Measurements from ENCODE around the gene SAP25.

The SAP25 gene

GRCh38 chr7:100588438-100588837 lies 14.7 kb upstream of the SAP25 start:
- no peak overlapping the region for H3K27ac ChIP-seq
- TF ChIP-seq, protein P1, sequence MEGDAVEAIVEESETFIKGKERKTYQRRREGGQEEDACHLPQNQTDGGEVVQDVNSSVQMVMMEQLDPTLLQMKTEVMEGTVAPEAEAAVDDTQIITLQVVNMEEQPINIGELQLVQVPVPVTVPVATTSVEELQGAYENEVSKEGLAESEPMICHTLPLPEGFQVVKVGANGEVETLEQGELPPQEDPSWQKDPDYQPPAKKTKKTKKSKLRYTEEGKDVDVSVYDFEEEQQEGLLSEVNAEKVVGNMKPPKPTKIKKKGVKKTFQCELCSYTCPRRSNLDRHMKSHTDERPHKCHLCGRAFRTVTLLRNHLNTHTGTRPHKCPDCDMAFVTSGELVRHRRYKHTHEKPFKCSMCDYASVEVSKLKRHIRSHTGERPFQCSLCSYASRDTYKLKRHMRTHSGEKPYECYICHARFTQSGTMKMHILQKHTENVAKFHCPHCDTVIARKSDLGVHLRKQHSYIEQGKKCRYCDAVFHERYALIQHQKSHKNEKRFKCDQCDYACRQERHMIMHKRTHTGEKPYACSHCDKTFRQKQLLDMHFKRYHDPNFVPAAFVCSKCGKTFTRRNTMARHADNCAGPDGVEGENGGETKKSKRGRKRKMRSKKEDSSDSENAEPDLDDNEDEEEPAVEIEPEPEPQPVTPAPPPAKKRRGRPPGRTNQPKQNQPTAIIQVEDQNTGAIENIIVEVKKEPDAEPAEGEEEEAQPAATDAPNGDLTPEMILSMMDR (conservative IDR thresholded peaks at IDR 0.05; ENCODE audit: low read depth) = no peak; the same call in 1 of the 2 replicates
- no peak for DNase-seq (ENCODE audit: low spot score)
- ChIA-PET CTCF (interaction anchor here (0.6 to 1.1 kb wide), 5 partner anchors 20 to 133 kb away, joined by 3 to 5 read pairs (median 3); no protein-coding TSS in a partner anchor), POLR2A (ENCODE audit: low non-redundant PET) (no interaction called here)

- peak; percentile 100 for DNase-seq (ENCODE audit: low spot score)
- CTCF ChIA-PET = interaction anchor here (0.6 to 1.7 kb wide), 2 partner anchors 12 to 19 kb away, joined by 3 read pairs; no protein-coding TSS in a partner anchor
- POLR2A ChIA-PET (ENCODE audit: low non-redundant PET) = interaction anchor here (0.6 to 1.6 kb wide), 5 partner anchors 17 to 119 kb away, joined by 3 to 6 read pairs (median 4); partner anchors contain the start of genes MOSPD3 and POP7
- TF ChIP-seq, protein P1 (conservative IDR thresholded peaks at IDR 0.05; ENCODE audit: low read depth) = no peak
- peak within 1 kb of the TSS; percentile 92 for H3K27ac ChIP-seq
These were observed 12.7 kb upstream of the SAP25 start, which contains the start of gene FBXO24 for GRCh38 chr7:100586266-100587025. TSS of gene FBXO24 (plus strand) at chr7:100586328. CDS start at chr7:100586626, 298 bp downstream.

DNA sequence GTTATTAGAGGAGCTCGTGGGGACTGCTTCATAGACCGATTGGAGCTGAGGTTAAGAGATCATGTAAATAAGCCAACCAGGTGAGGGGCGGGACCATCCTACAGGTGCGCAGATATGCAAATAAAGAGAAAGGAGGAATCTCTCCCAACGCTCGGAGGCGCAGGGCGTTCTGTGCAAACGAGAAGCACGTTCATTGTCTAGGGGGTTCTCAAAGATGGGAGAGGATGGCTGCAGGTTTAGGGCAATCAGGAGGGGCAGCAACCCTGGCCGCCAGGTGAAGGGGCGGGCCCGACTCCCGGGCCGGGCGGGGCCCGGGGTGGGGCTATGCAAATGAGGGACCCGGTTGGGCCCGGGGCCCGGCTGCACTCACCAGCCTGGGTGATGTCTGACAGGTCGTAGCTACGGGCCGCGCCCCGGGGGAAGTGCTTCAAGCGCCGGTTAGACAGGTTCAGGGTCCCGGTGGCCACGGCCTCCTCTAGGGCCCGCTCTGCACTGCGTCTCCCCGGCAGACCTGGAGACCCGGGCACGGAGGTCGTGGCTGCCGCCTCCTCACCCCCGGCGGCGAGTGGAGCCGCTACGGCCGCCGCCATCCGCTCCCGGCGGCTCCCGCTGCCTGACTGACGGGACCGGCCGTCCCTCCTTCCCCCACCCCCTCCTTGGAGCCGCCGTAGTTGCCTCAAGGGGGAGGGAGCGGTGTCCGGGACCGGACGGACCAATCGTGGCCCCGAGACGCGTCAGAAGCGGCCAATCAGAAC lies 12.0 kb upstream of the SAP25 start, which contains the start of gene LRCH4:
LRCH4 (minus strand) TSS at position 619 of the 755 bp plus-strand sequence; CDS start at position 590, 29 bp downstream.
- TF ChIP-seq, protein P1 (conservative IDR thresholded peaks at IDR 0.05; ENCODE audit: low read depth) = no peak
- peak; percentile 82 for DNase-seq (ENCODE audit: low spot score)
- H3K27ac ChIP-seq = peak within 1 kb of the TSS; percentile 92
- ChIA-PET CTCF (interaction anchor here (0.6 to 1.7 kb wide), 4 partner anchors 13 to 26 kb away, joined by 3 to 9 read pairs (median 4); no protein-coding TSS in a partner anchor), POLR2A (ENCODE audit: low non-redundant PET) (interaction anchor here (0.6 to 1.6 kb wide), 7 partner anchors 15 to 120 kb away, joined by 3 to 7 read pairs (median 4); partner anchors contain the start of genes MOSPD3 and POP7)

- ChIA-PET CTCF (interaction anchor here (0.5 to 1.7 kb wide), 6 partner anchors 19 to 28 kb away, joined by 3 to 9 read pairs (median 4); no protein-coding TSS in a partner anchor), POLR2A (ENCODE audit: low non-redundant PET) (interaction anchor here (0.5 to 1.4 kb wide), 3 partner anchors 14 to 78 kb away, joined by 3 to 7 read pairs (median 4); partner anchors contain the start of gene MOSPD3)
- TF ChIP-seq, protein P1 (conservative IDR thresholded peaks at IDR 0.05; ENCODE audit: low read depth) = no peak
- H3K27ac ChIP-seq = peak overlapping the region; percentile 92
- peak; percentile 78 for DNase-seq (ENCODE audit: low spot score)
These were observed 11.2 kb upstream of the SAP25 start for GRCh38 chr7:100584683-100585510.

DNA sequence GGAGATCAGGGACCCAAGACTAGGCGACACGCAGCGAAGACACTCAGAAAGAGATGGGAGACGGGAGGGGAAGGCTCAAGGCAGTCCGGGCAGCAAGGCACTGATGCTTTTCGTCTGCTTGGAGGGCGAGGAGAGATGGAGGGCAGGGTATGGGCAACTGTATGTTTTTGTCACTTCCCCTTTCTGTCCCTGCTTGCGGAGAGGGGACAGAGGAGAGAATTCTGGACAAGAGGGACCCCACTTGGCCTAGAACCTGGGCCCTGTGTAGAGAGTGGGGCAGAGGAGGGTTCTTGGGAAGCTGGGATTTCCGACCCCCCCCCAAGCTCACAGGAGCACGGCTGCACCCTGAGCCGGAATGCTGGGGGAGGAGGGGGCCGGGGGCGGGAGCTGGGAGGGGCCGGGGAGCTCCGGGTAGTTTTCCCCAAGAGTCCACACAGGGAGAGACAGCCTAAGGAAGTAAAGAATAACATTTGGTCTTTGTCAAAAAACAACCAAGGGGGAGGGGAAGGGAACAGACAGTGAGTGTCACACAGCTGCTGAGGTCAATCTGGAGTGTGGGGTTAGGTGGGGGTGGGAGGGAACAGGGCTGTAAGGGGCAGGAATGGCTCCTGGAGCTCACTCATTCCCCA lies 10.5 kb upstream of the SAP25 start:
- TF ChIP-seq, protein P1 (conservative IDR thresholded peaks at IDR 0.05; ENCODE audit: low read depth) = no peak
- DNase-seq (ENCODE audit: low spot score) = no peak
- ChIA-PET CTCF (interaction anchor here (0.5 to 1.1 kb wide), 4 partner anchors 19 to 27 kb away, joined by 3 to 9 read pairs (median 4); no protein-coding TSS in a partner anchor), POLR2A (ENCODE audit: low non-redundant PET) (interaction anchor here (0.9 to 1.4 kb wide), 2 partner anchors 13 to 28 kb away, joined by 4 to 7 read pairs; partner anchors contain the start of gene MOSPD3)
- H3K27ac ChIP-seq = peak overlapping the region; percentile 92
